Stimulated activated CD8-positive, alpha-beta memory T cell treated with anti-CD3 and anti-CD28 coated beads, Interleukin-2, amount 100 ng/mL, for 1 hour (primary cell): ENCODE data around the gene MS4A13.
"Not testable (repeated sequence)": the region's sequence is repeated elsewhere in the genome, so short reads cannot be mapped to it uniquely, and the experiment has no call there.

ENCODE experiments used
- DNase-seq, 2 donors: peaks; one replicate each; pipeline ENCODE4 v3.0.0-alpha.2; 2020; ENCODE audit warnings: low read depth in 2 of 2

The MS4A13 gene

DNA sequence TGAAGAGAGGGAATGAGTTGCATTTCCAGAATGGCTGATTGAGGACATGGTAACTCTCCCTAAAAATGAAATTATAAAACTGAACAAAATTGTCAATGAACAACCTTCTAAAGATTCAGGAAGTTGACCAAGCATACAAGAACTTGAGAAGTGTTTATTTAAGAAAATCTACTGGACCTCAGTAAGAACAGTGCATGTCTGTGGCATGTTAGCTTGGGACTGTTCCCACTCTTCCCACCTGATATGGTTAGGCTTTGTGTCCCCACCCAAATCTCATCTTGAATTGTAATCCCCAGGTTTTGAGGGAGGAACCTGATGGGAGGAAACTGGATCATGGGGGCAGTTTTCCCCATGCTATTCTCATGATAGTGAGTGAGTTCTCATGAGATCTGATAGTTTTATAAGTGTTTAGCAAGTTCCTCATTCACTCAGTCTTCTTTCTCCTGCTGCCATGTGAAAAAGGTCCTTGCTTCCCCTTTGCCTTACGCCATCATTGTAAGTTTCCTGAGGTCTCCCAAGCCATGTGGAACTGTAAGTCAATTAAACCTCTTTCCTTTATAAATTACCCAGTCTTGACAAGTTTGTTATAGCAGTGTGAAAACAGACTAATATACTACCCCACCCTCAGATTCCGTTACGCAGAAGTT, 15.4 kb downstream of the MS4A13 start:
- DNase-seq = no peak

DNA sequence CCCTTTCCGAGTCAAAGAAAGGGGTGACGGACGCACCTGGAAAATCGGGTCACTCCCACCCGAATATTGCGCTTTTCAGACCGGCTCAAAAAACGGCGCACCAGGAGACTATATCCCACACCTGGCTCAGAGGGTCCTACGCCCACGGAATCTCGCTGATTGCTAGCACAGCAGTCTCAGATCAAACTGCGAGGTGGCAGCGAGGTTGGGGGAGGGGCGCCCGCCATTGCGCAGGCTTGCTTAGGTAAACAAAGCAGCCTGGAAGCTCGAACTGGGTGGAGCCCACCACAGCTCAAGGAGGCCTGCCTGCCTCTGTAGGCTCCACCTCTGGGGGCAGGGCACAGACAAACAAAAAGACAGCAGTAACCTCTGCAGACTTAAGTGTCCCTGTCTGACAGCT, 17.2 kb downstream of the MS4A13 start:
- DNase-seq = not testable (repeated sequence)

DNA sequence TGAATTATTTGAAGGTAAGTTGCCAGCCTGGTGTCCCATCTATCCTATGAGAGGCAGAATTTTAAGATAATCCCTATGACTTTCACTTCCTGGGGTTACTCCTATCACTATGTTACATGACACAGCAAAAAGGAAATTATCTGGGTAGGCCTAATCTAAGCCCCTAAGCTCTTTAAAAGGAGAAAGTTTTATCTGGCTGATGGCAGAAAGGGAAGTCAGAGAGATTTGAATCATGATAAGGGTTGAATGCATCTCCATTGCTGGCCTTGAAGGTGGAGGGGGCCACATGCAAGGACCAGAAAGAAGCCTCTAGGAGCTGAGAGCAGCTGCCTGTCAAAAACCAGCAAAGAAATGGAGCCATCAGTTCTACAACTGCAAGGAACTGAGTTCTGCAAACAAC, 23.4 kb downstream of the MS4A13 start:
- not testable (repeated sequence) for DNase-seq

DNA sequence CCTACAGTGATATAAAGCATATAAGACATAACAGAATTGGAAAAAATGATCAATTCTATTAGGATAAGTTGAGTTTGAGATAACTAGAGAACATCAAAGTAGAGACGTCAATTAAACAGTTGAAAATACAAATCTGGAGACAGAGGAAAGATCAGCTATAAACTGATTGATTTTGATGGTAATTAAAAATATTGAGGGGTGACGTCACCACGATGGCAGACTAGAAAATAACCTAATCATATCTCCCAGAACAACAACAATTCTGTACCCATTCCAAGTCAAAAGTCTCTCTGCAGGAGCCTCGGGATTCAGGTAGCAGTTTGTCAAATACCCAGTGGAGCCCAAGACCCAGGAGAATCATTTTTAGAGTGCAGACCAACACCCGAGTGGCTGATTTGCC, 28.9 kb downstream of the MS4A13 start:
- DNase-seq = no peak

DNA sequence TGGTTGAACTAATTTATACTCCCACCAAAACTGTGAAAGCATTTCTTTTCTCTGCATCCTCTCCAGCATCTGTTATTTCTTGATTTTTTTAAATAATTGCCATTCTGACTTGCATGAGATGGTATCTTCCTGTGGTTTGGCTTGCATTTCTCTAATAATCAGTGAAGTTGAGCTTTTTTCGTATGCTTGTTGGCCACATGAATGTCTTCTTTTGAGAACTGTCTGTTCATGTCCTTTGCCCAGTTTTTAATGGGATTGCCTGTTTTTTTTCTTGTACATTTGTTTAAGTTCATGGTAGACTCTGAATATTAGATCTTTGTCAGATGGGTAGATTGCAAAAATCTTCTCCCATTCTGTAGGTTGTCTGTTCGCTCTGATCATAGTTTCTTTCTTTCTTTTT, 46.1 kb downstream of the MS4A13 start:
- no peak for DNase-seq

DNA sequence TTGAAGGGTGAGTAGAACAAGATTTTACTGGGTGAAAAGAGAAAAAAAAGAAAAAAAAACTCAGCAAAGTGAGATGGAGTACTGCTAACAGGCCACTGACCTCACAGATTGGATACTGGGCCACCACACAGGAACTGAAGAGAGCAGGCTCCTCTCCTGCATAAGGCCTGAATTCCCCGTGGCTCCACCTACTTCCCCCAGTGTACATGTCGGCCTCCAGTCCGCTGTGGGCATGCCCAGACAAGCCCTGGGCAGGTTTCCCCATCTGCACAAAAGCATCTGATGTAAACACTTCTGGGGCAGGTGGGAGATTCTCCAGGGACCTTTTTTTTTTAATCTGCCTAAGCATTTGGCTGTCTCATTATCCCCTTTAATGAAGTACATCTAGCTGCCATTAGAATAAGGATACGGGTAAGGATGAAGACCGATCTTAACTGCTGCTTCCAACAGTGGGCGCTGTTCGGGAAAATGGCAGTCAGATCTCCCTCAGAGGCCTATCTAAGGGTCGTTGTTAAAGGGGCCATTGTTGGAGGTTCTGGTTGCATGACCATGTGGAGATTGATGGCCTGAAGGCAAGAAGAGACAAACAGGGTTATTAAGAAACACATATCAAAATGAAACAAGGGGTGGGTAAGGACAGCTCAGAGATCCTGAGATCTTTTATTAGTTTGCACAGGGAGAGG, 48.5 kb downstream of the MS4A13 start:
- no peak for DNase-seq

DNA sequence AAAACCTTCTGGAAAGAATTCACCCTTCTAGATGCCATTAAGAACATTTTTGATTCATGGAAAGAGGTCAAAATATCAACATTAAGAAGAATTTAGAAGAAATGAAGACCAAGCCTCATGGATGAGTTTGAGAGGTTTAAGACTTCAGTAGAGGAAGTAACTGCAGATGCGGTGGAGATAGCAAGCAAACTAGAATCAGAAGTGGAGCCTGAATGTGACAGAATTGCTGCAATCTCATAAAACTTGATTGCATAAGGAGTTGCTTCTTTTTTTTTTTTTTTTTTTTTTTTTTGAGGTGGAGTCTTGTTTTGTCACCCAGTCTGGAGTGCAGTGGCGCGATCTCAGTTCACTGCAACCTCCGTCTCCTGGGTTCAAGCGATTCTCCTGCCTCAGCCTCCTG, 51.6 kb downstream of the MS4A13 start:
- DNase-seq = no peak

DNA sequence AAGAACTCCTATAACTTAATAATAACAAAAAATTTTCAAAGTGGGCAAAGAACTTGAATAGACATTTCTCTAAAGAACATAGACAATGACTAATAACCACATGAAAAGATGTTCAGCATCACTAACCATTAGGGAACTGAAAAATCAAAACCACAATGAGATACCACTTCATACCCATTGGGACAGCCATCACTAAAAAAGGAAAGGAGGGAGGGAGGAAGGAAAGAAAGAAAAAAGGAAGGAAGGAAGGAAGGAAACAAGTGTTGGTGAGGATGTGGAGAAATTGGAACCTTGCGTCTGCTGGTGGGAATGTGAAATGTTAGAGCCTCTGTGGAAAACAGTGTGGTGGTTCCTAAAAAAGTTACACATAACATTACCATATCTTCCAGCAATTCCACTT, 55.8 kb downstream of the MS4A13 start:
- DNase-seq = no peak

DNA sequence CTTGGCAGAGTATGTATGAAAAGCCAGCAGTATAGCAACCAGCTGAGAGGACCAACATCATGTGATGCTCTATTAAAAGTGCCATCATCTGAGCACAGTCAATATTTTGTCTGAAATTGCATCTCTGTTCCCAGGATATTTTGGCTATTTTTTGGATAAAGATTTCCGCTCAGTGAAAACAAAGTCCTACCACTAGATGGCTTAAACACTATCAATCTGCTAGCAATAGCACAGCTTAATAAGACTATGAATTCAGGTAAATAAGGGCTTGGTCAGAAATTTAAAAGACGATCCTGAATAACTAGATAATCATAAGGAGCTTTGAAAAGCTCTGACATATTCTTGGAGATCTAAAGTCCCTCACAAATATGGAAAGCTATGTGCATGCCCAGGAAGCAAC, 74.4 kb downstream of the MS4A13 start:
- no peak for DNase-seq
